Neural crest cell (in vitro differentiated cells): ENCODE measurements around the gene MAPKAPK5. TPM values are rescaled to one million over a fixed set of nuclear protein-coding genes. Genes with fewer than 3 reads are reported as not detected.

Source experiments
- DNase-seq: peaks from one replicate; pipeline ENCODE4 v3.0.0; 2021; ENCODE audit warnings: low read depth, mixed read lengths, low spot score
- H3K27ac Mint-ChIP-seq: one replicate; pipeline ENCODE4 v1.8.0; 2021; ENCODE audit warnings: mild to moderate bottlenecking, mixed read lengths; ENCODE audit not compliant: unreplicated experiment
- H3K27me3 Mint-ChIP-seq: 2 replicates; pipeline ENCODE4 v1.8.0; 2021; ENCODE audit warnings: low read depth, mild to moderate bottlenecking, mixed read lengths
- H3K36me3 Mint-ChIP-seq: 2 replicates; pipeline ENCODE4 v1.8.0; 2021; ENCODE audit warnings: low read depth, mild to moderate bottlenecking, mixed read lengths
- H3K4me1 Mint-ChIP-seq: 2 replicates; pipeline ENCODE4 v1.8.0; 2021; ENCODE audit warnings: mixed read lengths
- H3K4me3 Mint-ChIP-seq: one replicate; pipeline ENCODE4 v1.8.0; 2021; ENCODE audit warnings: mild to moderate bottlenecking, mixed read lengths
- H3K9me3 Mint-ChIP-seq: 2 replicates; pipeline ENCODE4 v1.8.0; 2021; ENCODE audit warnings: mixed read lengths
- CTCF ChIP-seq: fragments of 200-600 bp; sonication (generic); conservative IDR thresholded peaks from 2 replicates; pipeline ENCODE4 v1.5.0; 2021; ENCODE audit warnings: antibody characterized with exemption, mild to moderate bottlenecking
- total RNA-seq: library from RNA; stranded (reverse); gene quantifications from 2 replicates; pipeline ENCODE4 v1.2.1, GENCODE V29; 2021

The MAPKAPK5 gene
- total RNA-seq, 1 donor from 2014 or later = 83.1 TPM

DNA sequence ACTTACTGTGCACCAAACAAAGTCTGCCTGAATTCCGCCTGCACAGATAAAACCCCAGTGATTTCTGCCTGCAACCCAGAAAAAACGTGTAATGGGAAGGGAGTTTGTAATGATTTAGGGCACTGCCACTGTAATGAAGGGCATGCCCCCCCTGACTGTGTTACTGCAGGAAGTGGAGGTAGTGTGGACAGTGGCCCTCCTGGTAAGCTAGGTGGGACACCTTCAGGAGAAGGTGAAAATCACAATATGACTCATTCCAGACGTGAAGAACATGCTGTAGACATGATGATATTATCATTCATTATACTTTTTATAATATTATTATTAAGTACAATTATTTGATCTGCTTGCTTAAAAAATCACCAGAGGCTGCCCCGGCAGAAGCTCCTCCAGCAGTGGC is 59.2 kb downstream of the MAPKAPK5 start:
- no peak for DNase-seq
- Mint-ChIP-seq H3K27ac (no peak overlapping the region), H3K4me1 (no peaks in the 10 kb centered on the region), H3K36me3 (peaks cover 38% of the 10 kb centered on the region), H3K9me3 (peaks cover under 1% of the 10 kb centered on the region), H3K4me3 (no peak overlapping the region), H3K27me3 (no peaks in the 10 kb centered on the region)
- TF ChIP-seq CTCF = no peak

DNA sequence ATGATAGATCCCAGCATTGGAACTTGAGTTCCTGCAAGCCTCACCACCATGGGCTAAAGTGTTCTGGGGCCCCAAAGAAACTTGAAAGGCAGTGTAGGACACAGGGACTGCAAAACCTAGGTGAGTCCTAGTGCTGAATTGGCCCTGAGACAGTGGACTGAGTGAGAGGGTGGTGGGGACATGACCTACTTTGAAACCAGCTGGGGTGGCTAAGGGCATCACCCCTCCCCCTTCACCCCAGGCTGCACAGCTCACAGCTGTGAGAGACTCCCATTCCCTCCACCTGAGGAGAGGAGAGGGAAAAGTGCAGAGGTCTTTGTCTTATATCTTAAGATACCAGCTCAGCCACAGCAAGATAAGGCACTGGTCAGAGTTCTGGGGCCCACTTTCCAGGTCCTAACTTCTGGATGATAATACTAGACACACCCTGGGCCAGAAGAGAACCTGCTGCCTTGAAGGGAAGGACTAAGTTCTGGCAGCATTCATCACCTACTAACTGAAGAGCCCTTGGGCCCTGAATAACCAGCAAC is 62.5 kb downstream of the MAPKAPK5 start:
- Mint-ChIP-seq H3K36me3 (peaks cover 53% of the 10 kb centered on the region), H3K27me3 (no peaks in the 10 kb centered on the region), H3K4me1 (no peaks in the 10 kb centered on the region), H3K27ac (no peak overlapping the region), H3K4me3 (no peak overlapping the region), H3K9me3 (peaks cover 17% of the 10 kb centered on the region)
- TF ChIP-seq CTCF = no peak
- no peak for DNase-seq

DNA sequence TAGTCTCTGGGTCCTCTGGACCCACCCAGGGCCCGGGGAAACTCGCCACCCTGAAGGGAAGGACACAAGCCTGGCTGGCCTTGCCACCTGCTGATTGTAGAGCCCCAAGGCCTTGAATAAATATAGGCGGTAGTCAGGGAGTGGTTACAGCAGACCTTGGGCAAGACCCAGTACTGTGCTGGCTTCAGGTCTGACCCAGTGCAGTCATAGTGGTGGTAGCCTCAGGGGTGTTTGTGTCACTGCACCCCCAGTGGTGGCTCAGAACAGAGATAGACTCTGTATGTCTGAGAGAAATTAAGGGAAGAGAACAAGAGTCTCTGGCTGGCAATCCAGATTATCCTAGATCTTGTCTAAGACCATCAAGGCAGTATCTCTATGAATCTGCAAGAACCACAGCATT is 63.5 kb downstream of the MAPKAPK5 start:
- DNase-seq = no peak
- Mint-ChIP-seq H3K4me3 (no peak overlapping the region), H3K4me1 (no peaks in the 10 kb centered on the region), H3K27ac (no peak overlapping the region), H3K9me3 (peaks cover 21% of the 10 kb centered on the region), H3K36me3 (peaks cover 52% of the 10 kb centered on the region), H3K27me3 (no peaks in the 10 kb centered on the region)
- TF ChIP-seq CTCF = no peak

GRCh38 chr12:111907740-111908139 is 65.7 kb downstream of the MAPKAPK5 start:
- no peak overlapping the region for H3K27ac Mint-ChIP-seq
- peaks cover 51% of the 10 kb centered on the region for H3K36me3 Mint-ChIP-seq
- H3K9me3 Mint-ChIP-seq = peaks cover 21% of the 10 kb centered on the region
- H3K4me3 Mint-ChIP-seq = no peak overlapping the region
- no peaks in the 10 kb centered on the region for H3K27me3 Mint-ChIP-seq
- no peak for TF ChIP-seq CTCF
- no peak for DNase-seq
- H3K4me1 Mint-ChIP-seq = no peaks in the 10 kb centered on the region

GRCh38 chr12:111925171-111925570 is 83.1 kb downstream of the MAPKAPK5 start:
- no peak for TF ChIP-seq CTCF
- no peak overlapping the region for H3K4me3 Mint-ChIP-seq
- H3K9me3 Mint-ChIP-seq = no peaks in the 10 kb centered on the region
- H3K36me3 Mint-ChIP-seq = no peaks in the 10 kb centered on the region
- no peak for DNase-seq
- H3K27me3 Mint-ChIP-seq = no peaks in the 10 kb centered on the region
- no peaks in the 10 kb centered on the region for H3K4me1 Mint-ChIP-seq
- H3K27ac Mint-ChIP-seq = no peak overlapping the region

DNA sequence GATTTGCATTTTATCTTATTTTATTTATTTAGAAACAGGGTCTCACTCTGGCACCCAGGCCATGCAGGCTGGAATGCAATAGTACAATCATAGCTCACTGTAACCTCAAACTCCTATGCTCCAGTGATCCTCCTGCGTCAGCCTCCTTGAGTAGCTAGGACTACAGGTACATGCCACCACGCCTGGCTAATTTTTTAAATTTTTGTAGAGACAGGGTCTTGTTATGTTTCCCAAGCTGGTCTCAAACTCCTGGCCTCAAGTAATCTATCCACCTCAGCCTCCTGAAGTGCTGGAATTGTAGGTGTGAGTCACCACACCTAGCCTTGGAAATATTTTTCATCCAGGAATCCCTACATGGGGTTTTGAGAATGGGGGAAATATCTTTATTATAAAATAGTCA is 84.6 kb downstream of the MAPKAPK5 start:
- TF ChIP-seq CTCF = no peak

More for the DNA sequence above, 84.6 kb downstream of the MAPKAPK5 start:
- H3K27ac Mint-ChIP-seq = no peak overlapping the region
- no peaks in the 10 kb centered on the region for H3K9me3 Mint-ChIP-seq
- H3K4me3 Mint-ChIP-seq = no peak overlapping the region
- no peaks in the 10 kb centered on the region for H3K27me3 Mint-ChIP-seq
- no peak for DNase-seq
- H3K36me3 Mint-ChIP-seq = no peaks in the 10 kb centered on the region
- no peaks in the 10 kb centered on the region for H3K4me1 Mint-ChIP-seq
